Activated CD4-positive, alpha-beta T cell treated with anti-CD3 and anti-CD28 coated beads, Interleukin-2, amount 50 U/mL, for 16 hours (primary cell): ENCODE data around the gene NFKB1.

Source experiments
- DNase-seq: peaks from one replicate; pipeline ENCODE4 v3.0.0-alpha.2; 2020

Gene NFKB1

GRCh38 chr4:102637391-102637790 is 136.2 kb downstream of the NFKB1 start:
- no peak for DNase-seq

- no peak for DNase-seq
Measured at GRCh38 chr4:102638621-102639020, 137.5 kb downstream of the NFKB1 start.

- DNase-seq: no peak
Measured at GRCh38 chr4:102639598-102639997, 138.4 kb downstream of the NFKB1 start.

DNA sequence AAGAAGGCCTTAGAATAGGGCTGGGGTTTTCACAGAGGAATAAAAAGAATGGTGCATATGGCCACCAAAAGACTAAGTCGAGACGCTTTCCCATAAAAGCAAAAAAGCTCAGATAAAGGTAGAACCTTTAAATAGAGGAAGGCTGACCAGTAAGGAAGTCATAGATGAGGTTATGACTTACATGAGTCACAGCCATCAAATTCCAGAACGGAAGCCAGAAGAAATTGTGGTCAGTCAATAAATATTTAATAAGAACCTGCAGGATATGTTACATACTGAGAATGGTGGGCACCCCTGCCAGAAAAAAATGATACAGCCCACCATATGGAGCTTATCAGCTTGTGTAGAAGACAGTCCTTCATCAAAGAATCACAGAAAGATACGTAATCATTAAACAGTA is 139.5 kb downstream of the NFKB1 start:
- no peak for DNase-seq

DNA sequence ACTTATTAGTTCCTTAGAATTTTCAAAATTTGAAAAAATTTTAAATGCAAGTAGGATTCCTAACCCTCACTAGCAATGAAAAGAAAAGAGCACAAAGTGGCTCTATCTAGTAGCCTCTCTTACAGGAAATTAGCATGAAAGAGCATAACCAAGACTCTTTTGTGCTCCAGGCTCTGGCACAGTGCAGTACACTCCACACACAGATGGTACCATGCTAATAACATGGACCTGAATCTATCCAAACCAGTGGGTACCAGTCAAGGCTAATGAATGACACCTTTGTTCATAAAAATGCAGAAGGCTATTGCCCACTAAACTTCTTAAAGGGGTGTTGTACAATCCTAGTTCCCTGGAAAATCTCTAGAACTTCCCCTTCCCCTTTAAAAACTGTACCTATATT is 140.6 kb downstream of the NFKB1 start:
- no peak for DNase-seq

DNA sequence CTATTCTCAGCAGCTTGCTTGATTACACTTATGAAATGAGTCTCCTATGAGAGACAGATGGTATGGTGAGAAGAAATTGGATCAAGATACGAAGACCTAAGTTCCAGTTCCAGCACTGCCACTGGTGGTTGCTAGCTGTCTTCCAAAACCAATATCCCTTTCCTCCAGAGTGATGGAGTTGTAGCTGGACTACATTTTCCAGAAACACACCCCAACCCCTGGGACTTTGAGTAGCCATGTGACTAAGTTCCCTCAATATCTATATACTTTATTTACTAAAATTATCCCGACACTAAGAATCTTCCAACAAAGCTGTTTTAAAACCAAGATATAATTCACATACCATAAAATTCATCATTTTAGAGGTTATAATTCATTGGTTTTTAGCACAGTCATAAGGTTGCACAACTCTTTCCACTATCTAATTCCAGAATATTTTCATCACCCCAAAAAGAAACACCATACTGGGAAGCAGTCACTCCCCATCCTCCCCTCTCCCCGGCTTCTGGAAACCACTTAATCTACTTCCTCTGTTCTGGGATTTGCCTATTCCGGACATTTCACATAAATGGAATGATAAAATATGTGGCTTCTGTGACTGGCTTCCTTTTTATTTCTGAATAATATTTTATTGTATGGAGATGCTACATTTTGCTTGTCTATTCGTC is 141.6 kb downstream of the NFKB1 start:
- no peak for DNase-seq

DNA sequence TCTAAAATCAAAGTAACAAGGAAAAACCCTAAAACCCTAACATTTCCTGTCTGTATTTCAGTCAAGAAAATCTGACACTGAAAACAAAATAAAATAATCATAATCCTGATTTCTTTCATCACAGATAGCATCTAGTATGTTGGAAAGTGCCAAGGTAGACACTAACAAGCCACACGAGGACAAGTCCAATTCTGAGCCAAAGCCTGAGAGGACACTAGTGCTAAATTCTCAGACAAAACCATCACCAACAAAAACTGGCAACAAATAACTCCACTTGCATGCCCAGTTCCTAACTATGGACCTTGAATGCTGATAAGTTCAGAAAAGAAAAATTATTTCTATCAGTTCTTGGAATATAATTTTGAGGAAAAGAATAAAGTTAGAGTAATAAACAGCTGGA is 146.0 kb downstream of the NFKB1 start:
- DNase-seq: no peak

- no peak for DNase-seq
Measured at GRCh38 chr4:102657206-102657605, 156.0 kb downstream of the NFKB1 start.

DNA sequence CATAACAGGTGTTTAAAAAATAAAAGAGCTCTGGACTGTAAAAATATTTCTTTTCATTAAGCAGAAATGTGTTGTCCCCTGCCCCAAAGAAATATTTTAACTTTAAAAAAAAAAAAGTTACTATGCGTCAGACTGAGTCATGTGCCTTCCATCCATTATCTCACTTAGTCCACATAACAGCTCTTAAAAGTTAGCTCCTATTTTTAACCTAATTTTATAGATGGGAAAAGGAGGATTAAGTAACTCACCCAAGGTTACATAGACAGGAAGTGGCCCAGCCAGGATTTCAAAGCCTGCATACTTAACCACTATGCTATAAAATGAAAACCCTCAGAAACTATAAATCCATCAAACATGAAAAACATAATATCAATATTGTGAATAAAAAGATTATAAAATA is 161.9 kb downstream of the NFKB1 start:
- DNase-seq: no peak

GRCh38 chr4:102665527-102665926 is 164.4 kb downstream of the NFKB1 start:
- no peak for DNase-seq
